GM11168 (cell line): ENCODE data around the gene VAPA.

Experiments used
- in situ Hi-C: fragments of 300-500 bp; cut with MboI; formaldehyde crosslinking; loops from one replicate; pipeline ENCODE4 v1.12.0; 2022; ENCODE audit warnings: low sequenced_read_pairs; ENCODE audit not compliant: unreplicated experiment

VAPA gene

DNA sequence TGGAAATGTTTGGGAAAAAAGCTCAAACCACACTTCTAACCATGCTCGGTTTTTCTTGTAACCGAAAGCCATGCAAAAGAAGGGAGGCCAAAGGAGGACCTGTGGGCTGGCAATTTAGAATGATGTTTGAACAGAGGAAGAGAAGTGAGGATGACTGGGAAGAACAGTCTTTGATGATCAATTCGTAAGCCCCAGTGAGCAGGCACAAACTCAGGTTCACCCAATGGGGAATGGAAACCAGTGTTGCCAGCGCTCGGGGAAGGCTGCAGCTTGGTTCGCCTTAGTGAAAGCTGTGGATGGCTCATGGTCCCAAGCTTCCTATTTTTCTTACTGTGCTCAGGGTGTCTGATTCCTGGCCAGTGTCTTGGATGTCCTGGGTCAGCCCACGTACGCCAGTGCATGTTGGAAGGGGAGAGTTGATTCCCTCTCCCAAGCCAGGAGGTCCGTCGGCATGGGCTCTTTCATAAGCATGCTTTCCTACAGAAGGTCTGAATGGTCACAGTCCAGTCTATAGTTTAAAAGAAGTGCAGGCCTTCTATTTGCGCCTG is 79.2 kb downstream of the VAPA start:
- in situ Hi-C loops = no loop called here

DNA sequence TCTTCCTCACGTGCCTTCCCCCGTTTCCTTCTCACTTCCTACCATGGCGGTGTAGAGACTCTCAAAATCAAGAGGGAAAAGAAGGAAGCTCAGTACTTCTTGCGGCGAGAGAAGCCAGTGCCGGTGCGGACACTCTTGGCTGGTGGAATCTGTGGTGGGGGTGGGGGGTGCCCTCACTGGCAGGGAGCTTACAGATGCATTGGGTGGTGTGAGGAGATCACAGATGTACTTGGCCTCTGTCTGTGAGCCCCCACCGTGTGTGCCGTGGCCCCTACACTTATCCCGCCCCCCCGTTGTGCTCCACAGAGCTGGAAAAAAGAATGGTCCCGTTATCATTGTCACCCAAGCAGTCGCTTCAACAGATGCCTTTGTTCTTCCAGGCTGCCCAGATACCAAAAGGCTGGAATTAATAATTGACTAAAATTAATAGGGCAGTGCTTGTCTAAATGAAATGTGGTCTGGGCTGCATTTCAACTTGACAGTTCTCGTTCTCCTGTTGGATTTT is 79.8 kb downstream of the VAPA start:
- in situ Hi-C loops = no loop called here

DNA sequence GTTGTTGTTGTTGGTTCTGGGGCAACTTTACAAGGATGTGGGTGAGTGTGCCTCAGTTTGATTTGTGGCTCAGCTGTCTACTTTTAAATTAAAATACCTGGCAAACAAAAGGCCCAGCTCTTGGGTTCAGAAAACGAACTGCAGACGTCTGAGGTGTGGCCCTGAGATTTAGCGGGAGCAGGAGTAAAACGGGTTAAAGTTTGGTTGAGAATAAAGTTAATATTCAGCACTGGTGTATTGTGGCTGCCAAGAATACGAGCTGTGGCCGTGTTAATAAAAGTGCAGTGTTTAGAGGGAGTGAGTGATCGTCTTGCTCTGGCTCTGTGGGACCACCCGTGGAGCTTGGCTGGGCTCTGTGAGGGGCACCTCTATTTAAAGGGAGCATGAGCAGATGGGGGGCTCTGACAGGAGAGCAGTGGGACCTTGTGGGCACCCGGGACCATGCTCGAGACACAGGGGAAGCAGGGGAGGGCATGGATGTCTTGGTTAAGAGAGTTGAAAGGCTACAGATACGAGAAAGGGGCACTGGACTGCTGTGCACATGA is 80.3 kb downstream of the VAPA start:
- in situ Hi-C loops = no loop called here

DNA sequence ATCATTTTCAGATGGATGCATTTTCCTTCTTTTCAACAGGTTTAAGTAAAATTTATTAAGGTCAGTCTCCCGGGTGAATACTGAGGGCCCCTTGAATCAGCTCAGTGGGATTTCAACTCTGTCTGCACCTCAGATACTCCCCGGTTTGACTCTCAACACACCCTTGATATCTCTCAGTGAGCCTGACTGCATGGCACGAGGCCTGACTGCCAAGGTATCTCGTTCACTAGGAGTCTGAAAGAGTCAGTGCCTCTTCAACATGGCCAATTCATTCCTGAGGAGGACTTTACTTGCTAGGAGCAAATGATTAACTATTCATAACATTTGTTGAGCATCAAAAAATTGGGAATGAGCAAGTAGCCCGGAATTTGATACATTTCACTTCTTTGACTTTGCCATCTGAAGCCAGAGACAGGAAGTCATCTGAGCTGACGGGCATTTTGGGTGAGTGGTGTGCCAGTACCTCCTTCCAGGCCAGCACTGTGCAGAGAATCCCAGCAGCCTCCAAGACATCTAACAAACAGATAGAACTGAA is 81.0 kb downstream of the VAPA start:
- in situ Hi-C loops = no loop called here

DNA sequence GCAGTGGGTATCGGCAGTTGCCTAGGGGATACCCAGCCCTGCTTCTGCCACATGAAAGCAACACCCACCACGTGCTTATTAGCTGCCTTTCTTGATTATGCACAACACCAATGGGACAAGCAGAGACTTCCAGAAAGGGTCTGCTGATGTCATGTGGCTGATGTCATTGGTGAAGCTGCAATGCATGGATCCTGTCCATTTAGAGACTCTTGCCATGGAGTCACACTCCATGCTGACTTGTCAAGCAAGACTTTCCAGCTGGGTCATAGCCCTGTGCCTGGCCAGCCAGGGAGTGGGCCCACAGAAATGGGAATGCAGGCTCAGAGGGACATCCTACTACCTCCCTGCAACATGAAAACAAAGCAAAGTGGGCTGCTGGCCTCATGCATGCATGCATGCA is 81.8 kb downstream of the VAPA start:
- in situ Hi-C loops = no loop called here

DNA sequence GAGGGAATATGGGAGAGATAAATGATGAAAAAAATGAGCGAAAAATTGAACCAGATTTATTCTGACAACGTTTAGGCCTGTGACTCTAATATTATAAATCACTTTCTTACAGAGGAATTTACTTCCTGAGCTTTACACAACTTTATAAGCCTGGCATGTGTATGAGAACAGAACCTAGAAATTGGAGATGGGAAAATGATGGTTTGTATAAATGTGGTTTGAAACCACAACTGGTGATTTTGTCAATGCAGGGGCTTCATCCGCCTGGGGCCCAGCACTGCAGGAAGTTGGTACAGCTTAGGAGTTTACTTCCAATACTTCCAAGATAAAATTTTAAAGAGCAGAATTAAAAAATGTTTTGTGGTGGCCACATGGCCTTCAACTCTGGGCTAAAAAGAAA is 82.3 kb downstream of the VAPA start:
- in situ Hi-C loops = no loop called here

DNA sequence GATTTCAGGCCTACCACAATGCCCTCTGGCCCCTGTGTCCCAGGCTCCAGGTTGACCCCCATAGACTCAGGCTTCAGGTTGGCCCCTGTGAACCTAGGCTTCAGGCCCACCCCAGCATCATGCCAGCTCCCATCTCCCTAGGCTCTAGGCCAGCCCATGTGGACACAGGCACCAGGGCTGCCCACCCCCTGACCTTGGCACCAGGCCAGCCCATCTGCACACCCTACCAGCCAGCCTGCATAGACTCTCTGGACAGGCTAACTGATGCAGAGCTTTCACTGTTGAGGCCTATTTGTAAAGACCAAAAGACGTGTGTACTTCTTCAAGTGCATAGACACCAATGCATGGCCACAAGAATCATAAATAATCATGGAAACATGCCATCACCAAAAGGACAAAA is 83.9 kb downstream of the VAPA start:
- in situ Hi-C loops = no loop called here

DNA sequence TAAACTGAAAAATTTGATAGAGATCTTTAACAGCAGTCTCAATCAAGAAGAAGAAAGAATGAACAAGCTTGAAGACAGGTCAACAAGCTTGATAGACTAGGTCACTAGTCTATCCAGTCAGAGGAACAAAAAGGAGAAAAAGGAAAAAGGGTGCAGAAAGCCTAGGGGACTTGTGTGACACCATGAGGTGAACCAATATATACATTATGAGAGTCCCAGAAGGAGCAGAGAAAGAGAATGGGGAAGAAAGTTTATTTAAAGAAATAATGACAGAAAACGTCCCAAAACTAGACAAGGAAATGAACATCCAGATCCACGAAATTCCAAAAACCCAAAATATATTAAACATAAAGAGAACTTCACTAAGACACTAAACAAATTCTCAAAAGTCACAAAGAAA is 84.5 kb downstream of the VAPA start:
- in situ Hi-C loops = no loop called here

DNA sequence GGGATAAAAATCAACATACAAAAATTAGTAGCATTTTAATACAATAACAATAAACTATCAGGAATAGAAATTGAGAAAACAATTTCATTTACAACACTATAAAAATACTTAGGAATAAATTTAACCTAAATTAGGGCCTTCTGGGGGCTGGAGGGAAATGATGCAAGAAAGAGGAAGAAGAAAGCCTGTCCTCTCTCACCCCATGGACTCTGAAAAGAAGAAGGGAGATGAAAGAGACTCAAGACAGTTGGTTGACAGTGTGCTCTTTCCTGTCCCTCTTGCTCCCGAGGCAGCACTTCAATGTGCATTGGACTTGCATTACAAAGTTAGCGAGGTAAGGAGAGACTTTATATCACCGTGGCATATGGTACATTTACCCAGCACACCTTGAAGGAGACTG is 88.5 kb downstream of the VAPA start:
- in situ Hi-C loops = no loop called here

DNA sequence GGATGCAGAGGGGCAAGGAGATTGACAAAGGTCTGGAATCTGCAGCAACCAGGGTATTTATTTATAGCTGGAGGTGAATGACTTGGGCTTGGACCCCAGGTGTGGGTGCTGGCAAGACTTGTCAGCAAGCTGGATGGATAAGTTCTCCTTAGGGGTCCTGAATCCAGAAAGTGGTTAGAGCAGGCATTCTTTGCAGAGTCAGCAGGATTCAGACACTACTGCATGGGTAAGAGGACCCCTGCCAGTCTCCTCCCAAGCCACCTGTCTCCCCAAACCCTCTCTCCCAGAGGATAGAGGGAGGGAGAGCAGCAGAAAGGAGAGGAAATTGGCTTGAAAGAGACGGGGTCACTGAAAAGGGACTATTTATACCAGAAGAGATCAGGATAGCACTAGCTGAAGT is 89.5 kb downstream of the VAPA start:
- in situ Hi-C loops = no loop called here

DNA sequence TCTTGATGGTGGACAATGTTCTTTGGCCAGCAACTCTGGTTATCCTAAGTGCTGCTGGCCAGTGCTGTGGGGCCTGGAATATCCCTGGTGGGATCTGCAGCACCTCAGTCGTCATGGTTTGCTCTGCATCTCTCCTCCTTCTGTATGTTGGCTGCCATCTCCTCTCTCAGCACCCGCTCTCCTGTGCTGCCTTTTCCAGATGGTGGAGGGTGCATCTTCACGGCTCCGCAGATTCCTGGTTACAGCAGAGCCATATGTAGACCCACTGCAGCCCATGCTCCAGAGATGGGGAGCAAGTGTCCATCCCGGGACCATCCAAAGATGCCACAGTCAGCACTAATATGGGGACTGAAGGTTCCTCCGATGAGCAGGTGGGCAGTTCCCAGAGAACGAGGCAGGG is 90.0 kb downstream of the VAPA start:
- in situ Hi-C loops = no loop called here

DNA sequence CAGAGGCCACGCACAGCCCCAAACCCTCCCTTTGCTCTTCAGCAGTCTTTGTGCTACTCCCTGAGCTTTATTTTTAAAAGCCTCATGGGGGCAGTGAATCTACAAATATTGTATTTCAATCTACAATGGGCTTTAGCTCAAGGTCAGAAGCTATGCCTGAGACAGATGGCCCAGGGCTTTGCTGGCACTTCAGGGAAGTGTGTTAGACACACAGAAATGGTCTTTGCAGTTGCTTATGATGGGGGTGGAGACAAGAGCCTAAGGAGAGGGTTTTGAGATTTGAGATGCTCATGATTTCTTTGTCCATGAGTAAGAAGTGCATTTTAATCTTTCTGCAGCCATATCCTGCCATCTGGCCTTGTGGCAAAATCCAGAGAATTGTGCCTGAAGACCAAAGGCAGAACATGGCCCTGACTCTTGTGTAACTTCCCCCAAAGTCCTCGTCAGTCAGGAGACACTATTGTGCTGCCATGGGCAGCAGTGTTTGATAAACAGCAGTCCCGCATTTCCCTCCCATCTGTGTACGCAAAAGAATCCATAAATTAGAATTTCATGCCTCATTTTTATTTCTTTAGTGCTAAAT is 92.6 kb downstream of the VAPA start:
- in situ Hi-C loops = no loop called here

DNA sequence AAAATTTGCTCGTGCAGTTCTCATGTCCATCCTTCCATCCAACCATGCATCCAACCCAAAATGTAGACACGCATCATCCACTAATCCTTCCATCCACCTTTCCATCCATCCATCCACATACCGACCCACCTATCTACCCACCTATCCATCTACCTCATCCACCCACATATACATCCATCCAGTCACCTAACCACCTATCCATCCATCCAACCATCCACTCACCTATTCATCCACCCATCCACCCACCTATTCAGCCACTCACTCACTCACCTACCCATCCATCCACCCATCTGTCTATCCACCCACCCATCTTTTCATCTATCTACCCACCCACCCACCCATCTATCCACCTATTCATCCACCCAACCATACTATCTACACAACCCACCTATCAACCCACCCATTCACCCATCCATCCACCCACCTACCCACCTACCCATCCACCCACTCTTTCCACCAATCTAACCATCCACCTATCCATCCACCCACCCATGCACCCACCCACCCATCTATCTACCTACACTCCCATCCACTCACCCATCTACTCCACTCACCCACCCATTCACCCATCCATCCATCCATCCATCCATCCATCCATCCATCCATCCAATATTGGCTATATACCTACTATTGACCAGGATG is 94.3 kb downstream of the VAPA start:
- in situ Hi-C loops = no loop called here
